HG03159 (cell line): Measurements from ENCODE around the gene CCDC86.
A peak's percentile ranks its signal among the peaks of the same experiment; 100 is the strongest.
"Not testable (repeated sequence)": the region's sequence is repeated elsewhere in the genome, so short reads cannot be mapped to it uniquely, and the experiment has no call there.

Experiments used
- ATAC-seq: cut with Tn5 transposase; IDR thresholded peaks from one replicate; pipeline ENCODE4 v1.9.1; 2021; ENCODE audit warnings: mild to moderate bottlenecking, moderate library complexity; ENCODE audit not compliant: unreplicated experiment

CCDC86 gene, protein sequence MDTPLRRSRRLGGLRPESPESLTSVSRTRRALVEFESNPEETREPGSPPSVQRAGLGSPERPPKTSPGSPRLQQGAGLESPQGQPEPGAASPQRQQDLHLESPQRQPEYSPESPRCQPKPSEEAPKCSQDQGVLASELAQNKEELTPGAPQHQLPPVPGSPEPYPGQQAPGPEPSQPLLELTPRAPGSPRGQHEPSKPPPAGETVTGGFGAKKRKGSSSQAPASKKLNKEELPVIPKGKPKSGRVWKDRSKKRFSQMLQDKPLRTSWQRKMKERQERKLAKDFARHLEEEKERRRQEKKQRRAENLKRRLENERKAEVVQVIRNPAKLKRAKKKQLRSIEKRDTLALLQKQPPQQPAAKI

GRCh38 chr11:60841797-60842667 is at the start of gene CCDC86:
TSS of gene CCDC86 (plus strand) at chr11:60842113. CDS start at chr11:60842125, 12 bp downstream.
- ATAC-seq, result peak; percentile 85

GRCh38 chr11:60792521-60792920 is 49.4 kb upstream of the CCDC86 start:
- ATAC-seq, result no peak

DNA sequence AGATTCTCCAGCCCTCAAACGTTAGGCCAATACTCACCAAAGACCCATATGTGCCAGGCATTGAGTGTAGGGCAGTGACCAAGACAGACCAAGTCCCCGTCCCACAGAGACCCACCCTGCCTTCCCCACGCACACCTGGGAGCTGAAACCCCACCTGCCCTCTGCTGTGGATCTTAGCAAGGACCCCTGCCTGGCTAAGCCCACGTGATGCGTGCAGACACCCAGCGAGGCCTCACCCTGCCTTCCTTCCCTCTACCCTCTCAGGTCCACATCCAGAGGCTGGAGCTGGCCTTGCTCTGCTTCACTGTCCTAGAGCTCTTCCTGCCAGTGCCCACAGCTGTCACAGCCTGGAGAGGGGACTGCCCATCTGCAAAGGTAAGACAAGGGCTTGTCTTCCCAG is 46.6 kb upstream of the CCDC86 start:
- no peak for ATAC-seq

DNA sequence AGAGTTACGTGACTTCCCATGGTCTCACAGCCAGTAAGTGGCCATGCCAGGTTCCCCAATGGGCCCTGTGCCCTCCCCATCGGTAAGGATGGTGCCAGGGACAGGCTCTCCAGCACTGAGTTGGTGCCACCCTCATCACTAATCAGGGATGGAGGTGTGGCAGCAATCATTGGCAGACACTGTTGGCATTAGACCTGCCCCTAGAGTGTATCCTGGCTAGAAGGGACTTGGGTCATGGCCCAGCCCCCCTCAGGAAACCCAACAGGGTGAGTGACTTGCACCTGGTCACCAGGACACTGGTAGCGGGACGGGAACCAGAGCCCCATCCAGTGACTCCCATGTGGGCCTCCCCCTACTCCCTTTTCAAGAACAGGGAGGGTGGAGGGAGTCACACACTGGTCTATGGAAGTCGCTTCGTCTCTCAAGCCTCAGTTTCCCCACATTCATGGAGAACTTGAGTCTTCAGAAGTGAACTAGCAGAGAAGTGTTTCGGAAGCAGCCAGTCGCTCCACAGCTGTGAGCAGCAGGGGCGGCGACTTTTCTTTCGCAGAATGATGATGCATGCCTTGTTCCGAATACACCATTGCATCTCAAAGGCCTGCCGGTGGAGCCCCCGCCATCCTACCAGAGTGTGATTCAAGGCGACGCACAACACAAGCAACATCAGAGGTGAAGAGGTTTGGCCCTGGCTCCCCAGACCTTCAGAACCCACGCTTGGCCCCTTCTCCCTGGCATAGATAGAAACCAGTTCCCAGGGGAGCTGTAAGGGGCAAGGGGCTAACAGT is 43.9 kb upstream of the CCDC86 start:
- ATAC-seq, result no peak

DNA sequence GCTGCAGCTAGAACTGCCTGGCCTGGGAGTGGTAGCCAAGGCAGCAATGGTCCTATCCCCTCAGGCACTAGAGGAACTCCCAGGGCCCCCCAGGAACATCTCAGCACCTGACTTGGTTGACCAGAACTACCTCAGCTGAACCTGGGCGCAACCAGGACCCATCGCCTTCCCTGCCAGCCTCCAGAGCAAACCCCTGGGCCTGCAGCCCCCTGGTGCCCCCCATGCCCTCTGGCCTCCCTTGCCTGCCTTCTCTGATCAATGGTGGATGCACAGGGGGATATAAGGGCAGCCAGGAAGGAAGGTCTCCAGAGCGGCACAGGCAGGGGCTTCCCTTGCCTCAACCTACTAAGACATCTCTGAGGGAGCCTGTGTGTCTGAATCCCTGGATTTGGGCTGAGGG is 43.3 kb upstream of the CCDC86 start:
- ATAC-seq, result no peak

DNA sequence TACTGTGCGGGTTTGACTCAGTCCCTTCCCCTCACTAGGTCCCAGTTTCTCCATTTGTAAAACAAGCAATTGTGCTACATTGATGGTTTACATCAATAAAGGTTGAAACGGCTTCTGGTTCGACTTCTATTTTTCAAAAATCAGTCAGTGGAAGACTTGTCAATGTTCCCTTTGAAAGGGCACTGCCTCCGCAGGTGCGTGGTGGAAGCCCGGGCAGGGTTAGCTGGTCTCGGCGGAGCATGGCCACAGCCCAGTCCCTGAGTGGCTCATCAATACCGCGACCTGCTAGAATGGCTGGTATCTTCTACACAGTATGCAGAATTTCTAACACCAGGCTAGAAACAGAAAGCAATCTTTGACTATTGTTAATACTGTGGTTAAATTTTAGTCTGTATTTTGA is 40.7 kb upstream of the CCDC86 start:
- ATAC-seq, result no peak

DNA sequence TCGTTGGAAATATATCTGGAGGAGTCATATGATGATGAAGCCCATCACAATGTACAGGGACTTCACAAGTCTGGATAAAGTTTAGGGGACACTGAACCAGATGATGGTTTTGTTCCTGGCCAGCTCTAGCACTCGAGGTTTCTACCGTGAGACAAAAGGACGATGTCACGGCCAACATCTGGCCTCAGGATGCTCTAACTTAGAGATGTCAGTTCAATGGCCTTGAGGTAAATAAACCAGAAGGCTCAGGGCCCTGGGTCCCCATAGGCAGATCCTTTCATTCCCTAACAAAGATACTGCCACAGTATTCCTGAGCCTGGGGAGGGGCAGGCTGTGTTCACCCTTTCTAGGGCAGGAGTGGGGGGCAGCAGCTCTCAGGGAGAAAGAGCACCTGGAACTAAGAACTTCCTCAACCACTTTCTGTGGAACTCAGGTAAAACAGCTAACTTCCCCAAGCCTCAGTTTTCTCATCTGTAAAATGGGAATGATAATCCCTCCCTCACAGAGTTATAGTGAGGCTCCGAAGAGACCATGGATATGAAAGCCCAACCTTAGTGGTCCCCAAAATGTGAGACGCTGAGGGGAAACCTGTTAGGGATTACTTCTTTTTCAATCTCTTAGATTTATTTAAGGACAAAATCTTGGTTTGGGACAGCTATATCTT is 38.5 kb upstream of the CCDC86 start:
- ATAC-seq, result no peak

DNA sequence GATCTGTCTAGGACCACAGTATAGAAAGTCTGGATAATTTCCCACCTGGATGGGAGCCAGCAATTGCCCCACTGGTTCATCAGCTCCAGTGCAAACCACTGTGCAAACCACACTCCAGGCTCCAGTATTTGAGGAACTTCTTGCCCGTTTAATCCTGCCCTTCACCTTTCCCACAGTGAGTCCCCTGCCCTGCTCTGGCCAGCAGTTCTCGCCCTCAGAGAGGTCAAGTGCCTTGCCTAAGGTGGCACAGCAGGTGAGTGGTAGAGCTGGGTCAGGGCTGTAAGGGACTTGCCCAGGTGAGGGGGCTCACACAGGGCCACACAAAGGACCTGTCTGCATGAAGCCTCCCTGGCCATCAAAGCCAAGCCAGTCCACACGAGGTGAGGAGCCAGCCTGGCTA is 32.7 kb upstream of the CCDC86 start:
- ATAC-seq, result no peak

GRCh38 chr11:60809691-60810090 is 32.2 kb upstream of the CCDC86 start:
- no peak for ATAC-seq

DNA sequence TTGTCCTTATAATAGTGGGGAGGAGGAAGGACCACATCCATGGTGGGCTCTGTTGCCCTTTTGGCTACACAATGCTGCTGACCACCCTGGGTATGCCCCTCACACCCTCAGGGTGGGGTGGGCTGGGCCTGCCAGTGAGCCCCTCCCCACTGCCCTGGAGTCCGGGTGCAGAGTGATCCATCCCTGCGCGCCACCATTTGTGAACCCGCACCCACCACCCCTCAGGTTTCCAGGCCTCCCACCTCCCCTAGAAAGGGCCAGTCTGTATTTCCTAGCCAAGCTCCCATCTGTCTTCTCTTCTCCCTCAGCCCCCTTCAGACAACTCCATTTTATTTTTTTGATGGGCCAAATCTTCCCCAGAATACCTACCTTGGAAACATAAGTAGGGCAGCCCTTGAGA is 31.8 kb upstream of the CCDC86 start:
- ATAC-seq, result no peak

DNA sequence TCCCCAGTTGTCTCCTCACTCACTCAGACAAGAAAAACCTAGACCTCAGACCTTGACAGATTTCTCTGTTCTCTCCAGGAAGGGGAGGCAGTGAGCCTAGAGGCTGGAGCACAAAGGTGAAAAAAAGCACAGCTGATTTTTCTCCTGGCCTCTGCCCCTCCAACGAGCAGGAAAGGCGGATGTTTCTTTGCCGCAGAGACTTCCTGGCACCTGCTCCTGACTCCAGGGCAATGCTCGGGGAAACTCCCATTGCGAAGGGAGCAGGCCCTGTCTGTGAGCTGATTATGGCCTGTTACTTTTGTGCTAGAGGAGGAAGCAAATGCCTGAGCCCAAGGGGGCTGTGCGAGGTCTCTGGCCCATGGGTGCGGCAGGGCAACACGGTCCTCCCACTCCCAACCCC is 31.3 kb upstream of the CCDC86 start:
- no peak for ATAC-seq

GRCh38 chr11:60813324-60813723 is 28.6 kb upstream of the CCDC86 start:
- ATAC-seq, result no peak

DNA sequence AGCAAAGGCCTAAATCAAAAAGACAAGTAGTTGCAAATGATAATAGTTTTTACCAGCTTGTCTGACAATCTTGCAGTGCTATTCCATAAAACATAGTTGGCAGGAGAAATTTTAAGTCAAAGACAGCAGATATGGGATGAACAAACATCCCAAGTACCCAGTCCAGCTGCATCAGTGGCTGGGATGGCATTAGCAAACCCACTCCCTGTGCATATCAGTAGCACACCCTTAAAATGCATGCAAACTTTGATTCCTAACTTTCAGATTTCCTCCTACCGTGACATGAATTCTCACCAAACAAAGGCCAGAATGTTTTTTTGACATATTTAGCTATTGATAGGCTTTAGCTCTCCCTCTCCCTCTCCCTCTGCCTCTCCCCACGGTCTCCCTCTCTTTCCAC is 27.8 kb upstream of the CCDC86 start:
- no peak for ATAC-seq

GRCh38 chr11:60816590-60817157 is 25.2 kb upstream of the CCDC86 start:
- no peak for ATAC-seq

DNA sequence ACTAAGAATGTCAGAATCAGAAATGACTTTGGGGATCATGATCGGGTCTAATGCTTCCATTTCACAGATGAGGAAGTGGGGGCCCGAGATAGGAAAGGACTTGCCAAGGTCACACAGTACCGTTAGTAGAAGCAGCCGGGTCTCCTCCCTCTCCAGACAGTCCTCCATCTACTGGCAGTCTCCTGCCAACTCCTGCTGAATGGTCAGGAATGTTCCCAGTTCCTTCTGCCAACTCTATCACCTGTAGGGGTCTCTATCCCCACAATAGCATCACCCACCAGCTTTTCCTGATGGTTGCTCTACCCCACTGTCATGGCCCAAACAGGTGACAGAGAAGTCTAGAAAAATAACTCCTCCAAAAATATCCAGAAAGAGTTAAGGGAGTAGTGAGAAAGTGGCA is 23.9 kb upstream of the CCDC86 start:
- ATAC-seq, result no peak

- ATAC-seq, result no peak
Observed at GRCh38 chr11:60821827-60822599, 19.9 kb upstream of the CCDC86 start.

DNA sequence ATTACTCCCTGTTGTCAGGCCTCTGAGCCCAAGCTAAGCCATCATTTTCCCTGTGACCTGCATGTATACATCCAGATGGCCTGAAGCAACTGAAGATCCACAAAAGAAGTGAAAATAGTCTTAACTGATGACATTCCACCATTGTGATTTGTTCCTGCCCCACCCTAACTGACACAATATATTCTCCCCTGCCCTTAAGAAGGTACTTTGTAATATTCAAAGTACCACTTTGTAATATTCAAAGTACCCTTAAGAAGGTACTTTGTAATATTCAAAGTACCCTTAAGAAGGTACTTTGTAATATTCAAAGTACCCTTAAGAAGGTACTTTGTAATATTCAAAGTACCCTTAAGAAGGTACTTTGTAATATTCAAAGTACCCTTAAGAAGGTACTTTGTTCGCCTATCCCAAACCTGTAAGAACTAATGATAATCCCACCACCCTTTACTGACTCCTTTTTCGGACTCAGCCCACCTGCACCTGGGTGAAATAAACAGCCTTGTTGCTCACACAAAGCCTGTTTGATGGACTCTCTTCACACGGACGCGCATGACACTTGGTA is 18.1 kb upstream of the CCDC86 start:
- ATAC-seq, result not testable (repeated sequence)

- no peak for ATAC-seq
Observed at GRCh38 chr11:60825118-60825517, 16.8 kb upstream of the CCDC86 start.

- ATAC-seq, result no peak
Observed at GRCh38 chr11:60825790-60826189, 16.1 kb upstream of the CCDC86 start.
